Kasumi-1 (cell line): ENCODE data around the gene UBR4.
"Not testable (repeated sequence)": the region's sequence is repeated elsewhere in the genome, so short reads cannot be mapped to it uniquely, and the experiment has no call there.

Experiments used
- DNase-seq, 2 experiments: peaks; one replicate each; lab custom pipeline; 2025; lab: John Stamatoyannopoulos, UW

The UBR4 gene

DNA sequence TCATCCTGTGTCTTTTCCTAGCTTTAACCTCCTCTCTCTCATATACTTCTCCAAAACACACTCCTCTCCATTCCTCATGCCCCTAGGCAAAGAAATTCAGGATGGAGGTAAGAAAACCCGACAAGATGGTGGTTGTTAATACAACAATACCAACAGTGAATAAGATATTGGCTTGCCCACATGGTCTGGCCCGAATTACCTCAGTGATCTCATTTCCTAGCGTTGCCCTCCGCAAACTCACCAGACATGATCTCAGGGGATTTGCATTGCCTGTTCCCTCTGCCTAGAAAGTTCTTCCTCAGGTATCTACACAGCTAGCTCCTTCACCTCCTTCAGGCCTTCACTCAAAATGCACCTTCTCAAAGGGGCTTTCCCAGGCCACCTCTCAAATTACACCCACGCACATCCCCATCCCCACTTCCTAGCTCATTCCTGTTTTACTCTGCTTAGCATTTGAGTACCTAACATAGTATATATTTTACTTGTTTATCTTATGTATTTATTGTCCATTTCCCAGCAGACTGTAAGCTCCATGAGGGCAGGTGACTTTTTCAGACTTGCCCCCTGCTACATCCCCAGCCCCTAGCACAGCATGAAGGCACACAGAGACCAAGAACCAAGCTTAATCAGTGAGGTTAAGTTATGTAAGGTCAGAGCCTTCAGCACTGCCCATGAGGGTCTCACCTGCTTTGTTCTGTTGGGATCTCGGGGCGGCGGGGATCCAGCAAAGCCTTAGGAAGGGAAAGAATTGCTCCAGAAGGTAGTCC is 10.2 kb upstream of the UBR4 start:
- no peak for DNase-seq

DNA sequence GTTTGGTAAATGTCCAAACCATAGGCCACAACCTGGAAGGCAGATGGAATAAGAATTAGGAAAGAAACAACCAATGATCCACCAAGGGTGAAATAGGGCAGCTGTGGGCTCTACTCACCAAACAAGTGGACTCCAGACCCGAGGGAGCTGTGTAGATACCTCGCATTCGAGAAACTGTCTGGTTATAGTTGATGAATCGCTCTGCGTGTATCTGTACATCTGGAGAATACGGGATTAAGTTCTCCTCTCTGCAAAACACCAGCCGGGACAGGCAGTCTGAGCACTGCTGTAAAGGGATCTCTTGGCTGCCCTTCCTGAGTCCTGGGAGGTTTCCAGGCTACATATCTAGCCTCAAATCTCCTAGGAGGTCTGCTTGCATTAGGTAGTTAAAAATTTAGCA is 9.4 kb upstream of the UBR4 start:
- no peak for DNase-seq

DNA sequence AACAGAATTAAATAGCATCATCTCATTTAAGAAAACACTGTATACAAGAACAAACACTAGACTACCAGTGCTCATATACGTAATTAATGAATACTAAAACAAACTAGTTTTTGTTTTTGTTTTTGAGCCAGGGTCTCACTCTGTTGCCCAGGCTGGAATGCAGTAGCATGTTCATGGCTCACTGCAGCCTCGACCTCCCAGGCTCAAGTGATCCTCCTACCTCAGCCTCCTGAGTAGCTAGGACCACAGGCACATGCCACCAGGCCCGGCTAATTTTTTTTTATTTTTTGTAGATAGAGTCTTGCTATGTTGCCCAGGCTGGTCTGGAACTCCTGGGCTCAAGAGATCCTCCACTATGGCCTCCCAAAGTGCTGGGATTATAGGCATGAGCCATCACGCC is 6.5 kb upstream of the UBR4 start:
- not testable (repeated sequence) for DNase-seq

DNA sequence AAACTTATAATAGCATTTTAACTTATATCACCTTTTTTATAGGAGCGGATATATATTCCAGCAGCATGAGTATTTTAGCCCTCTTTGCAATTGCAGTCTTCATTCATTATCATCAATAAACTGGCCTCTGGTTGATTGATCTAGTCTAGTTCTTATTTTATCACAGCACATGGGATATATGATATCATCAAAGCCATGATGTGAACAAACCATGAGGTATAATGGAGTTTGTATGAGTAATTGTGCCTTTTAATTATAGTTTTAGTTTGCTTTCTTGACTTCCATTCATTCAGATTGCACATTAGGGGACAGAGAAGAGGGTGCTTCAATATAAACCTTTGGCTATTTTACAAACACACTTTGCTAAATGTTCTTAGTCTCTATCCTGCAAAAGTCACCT is 3.5 kb upstream of the UBR4 start:
- no peak for DNase-seq

DNA sequence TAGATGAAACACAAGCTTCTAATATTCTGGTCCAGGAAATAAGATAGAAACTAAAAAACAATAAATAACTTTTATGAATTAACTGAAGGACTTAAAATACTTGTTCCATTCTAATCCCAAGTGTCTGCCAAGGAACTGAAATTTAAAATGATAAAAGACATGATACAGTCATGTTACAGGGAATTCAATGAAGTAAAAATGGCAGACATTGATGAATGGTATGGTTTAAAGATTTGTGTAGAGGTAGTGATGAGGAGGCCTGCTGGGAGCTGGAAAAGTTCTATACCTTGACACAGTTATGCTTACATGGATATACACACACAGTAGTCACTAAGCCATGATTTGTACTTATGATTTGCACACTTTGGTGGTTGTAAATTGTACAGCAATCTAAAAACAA is 2.1 kb upstream of the UBR4 start:
- DNase-seq: no peak

DNA sequence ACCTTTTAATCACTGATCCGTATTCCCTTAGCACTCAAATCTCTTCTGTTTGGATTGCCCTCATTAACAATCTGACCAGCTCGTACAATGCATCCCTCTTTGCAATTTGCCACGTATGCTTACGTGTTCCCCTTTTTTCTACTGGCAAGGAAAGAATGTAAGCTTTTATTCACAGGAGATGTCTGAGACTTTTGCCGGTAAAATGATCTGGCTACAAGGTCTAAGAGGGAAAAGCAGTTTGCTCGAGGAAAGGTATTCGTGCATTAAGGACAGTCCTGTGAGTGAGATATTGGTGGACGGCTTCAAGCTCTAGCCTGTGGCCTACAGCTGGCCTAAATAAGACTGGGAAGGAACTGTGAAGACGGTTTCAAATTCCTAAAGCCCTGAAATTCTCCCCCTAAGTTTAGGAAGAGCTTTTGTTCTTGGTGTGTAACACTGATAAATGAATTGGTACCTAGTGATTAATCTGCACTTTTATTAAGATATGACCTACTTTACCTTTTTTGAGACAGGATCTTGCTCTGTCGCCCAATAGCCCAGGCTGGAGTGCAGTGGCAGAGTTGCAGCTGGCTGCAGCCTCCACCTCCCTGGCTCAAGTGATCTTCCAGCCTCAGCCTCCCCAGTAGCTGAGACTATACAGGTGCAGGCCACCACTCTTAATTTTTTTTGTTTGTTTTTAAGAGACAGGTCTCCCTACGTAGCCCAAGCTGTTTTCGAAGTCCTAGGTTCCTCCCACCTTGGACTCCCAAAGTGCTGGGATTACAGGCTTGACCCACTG is 895 bp upstream of the UBR4 start:
- peak in 1 of 2 experiments; percentile 54 for DNase-seq

DNA sequence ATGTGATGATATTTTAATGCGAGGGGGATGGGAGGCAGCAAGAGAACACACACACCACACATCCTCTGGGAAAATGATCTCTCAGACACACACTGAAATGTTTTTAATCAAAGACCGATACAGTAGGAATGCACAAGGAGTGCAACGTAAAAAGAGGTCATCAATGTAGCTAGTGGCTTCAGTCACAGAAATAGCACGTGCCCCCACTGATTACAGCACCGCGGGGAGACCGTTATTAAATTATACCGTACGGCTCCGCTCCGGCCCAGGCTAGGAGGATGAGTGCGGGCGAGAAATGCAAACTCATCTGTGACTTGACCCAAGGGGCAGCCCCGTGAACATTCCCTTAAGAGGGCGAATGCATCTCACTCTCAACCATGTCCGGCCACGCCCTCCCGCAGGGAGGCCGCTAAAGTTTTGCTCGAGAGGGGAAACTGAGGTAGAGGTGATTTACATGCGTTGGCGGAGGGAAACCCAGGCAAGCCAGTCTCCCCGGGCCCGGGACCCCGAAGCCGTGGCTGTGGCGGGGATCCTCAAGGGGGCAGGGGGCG is 552 bp downstream of the UBR4 start:
- DNase-seq: peak in 1 of 2 experiments; percentile 36

DNA sequence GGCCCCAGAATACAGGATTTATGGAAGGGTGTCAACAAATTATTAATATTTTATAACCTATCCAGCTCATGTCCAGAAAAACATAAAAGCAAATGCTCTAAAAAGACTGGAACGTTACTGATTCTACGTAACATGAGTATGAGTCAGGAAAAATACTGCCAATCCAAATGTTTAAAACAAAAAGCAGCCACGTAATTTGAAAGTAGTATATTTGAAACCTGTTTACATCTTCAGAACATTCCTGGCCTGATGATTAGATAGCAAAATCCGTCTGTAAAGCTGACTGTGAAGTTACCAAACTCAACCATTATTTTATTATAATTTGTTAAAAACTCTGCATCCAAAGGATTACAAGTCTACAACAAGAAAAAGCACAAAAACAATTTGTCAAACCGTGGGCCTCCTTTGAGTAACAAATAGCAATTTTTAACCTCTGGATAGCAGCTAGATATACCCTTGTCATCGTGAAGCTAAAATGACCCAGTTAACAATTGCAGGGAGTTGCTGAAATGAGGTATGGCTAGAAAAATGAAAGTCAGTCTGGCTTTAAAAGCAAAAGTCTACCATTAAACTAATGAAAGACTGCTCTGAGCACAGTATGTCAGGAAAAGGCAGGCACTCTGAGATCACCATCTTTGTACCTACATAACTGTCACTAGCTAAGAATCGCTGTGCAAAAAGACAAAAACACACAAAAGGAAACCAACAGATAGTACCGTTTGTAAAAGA is 1.2 kb downstream of the UBR4 start:
- no peak for DNase-seq

DNA sequence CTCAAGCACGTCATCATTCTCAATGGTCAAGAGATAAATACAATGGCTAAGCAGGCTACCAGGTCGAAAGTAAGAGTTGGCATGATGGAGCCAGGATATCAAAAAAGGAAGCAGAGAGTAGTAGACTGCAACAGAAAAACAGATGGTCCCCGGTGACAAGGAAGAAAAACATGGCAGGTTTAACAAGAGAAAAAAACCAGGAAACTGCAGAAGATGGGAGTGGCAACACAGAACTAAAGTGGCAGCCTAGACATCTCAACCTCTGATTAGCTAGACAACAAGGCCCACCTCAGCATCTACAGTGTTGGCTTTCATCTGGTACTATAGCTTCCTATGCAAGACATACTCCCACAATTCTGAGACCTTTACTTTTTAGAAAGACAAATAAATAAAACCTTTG is 3.1 kb downstream of the UBR4 start:
- DNase-seq: peak in 1 of 2 experiments; percentile 4

DNA sequence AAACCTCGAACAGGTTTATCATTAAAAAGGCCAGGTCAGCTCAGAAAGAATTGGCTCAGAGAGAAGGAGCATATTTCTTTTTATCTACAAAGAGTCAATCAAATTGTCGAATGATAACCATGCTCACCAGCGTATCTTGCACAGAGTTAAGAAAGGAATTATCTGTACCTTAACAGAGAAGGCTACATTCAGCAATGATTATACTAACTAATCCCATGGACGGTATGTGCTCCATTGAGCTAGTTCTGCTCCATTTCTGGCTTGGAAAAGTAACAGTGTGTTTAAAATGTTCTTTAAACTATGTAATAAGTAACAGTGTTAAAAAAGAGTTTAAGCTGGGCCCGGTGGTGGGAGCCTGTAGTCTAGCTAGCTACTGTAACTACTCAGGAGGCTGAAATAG is 4.2 kb downstream of the UBR4 start:
- no peak for DNase-seq

DNA sequence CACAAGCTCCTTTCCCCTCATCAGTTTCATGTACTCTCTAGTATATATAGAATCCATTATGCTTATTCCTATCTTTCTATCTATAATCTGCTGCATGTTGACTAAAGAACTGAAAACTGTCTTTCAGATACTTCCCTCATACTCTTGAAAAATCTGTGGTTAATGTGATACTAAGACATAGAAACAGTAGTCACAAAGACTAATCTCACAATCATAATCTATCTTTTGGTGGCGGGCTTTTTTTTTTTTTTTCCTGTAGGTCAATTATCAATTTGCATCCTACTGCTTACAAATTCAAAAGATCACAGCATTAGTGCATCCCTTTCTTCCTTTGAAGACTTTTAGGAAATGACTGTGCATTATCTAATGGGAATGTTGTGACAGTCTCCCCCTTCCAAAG is 4.7 kb downstream of the UBR4 start:
- no peak for DNase-seq

DNA sequence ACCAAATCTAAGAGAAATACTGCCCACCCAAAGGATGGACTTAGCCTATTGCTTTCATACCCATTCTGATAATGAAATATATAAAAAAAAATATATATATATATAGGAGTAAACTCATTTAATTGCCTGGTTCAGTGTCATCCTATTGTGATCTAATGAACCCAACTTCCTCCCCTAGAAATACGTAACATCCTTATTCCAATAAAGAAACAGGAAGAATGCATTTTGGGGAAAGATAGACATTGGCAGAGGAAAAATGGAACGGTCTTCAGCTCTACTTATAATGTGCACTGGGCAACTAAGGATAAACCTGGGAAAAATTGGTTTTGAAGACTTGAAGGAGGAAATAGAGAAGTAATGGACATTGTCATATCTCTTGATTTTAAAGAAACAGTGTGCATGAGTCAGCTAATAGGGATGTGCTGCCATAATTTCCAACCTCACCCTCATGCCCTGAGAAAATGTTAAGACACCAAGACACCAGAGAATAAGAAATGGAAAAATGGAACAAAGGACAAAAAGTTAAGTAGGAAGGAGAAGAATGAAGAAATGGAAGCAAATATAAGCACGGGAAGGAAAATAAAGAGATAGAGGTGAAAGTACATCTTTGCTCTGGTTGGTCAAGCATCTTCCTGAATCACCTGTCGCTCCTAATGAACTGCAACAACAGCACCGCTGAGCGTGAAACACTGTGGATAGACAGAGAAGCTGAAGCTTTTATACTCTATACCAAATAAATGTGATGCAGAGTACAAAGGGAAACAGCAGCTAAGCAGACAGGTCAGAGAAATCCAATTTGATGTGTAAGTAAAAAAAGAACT is 5.4 kb downstream of the UBR4 start:
- no peak for DNase-seq

DNA sequence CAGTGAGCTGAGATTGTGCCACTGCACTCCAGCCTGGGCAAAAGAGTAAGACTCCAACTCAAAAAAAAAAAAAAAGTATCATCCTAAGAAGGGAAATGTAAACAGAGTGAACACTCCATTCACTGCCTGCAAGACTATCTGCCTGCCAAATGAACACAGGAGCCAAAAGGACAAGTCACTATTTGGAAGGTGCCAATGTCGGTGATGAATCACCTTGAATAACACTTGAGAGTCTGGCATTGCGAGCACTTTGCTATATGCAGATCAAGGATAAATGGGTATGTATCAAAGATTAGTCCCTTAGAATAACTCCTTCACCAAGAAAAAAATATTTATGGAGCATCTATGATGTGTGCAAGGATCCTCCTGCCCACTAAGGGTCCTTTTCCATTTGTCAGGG is 6.6 kb downstream of the UBR4 start:
- DNase-seq: no peak

DNA sequence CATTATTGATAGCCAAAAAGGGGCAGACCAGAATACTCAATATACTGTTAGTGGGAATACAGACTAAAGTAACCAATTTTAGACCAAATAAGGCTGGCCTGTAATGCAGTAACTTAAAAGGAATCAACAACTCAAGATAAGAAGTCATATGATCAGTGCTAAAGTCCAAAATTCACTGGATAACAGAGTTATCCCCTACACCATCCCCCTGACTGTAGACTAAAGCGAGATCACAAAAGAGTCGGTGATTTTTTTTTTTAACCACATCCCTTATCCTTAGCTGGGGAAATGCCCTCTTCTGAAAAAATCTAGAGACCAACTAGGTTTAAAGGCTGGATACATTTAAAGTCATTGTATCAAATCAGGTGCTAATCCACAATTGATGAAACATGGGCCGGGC is 7.7 kb downstream of the UBR4 start:
- DNase-seq: no peak

DNA sequence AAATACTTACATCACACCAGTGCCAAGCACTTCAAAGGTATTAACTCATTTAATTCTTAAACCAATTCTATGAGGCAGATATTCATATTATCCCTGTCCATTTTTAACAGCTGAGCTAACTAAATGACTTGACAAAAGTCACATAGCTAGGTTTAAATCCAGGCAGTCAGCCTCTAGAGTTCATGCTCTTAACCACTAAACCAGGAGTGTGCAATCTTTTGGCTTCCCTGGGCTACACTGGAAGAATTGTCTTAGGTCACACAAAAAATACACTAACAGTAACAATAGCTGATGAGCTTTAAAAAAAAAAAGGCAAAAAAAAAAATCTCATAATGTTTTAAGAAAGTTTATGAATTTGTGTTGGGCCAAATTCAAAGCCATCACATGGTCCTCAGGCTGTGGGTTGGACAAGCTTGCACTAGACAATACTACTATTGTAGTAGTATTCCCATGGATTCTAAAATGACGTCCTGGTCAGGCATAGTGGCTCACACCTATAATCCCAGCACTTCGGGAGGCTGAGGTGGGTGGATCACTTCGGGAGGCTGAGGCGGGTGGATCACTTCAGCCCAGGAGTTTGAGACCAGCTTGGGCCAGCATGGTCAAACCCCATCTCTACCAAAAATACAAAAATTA is 10.0 kb downstream of the UBR4 start:
- DNase-seq: no peak

DNA sequence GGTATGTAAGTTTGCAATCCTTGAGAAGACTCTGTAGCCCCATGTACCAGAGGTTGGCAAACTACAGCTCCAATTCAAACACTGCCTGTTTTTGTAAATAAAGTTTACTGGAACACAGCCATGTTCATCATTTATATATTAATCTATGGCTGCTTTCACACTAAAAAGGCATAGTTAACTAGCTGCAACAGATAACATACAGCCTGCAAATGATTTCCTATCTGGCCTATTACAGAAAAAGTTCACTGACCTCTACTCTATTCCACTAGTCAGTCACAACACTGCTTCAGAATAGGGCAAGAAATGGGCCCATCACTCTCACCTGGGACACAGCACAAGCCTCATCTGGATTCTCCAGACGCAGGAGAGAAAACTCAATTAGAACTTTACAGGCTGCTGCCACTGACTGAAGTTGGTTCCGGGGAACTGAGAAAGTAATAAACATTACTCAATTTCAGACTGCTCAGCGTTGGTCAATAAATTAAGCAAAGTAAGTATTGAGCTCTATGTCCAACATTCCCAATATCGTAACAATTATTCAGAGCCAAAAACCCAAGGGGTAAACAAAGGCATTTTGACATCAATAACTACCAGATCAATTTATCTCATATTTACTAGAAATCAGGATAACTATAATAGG is 10.6 kb downstream of the UBR4 start:
- DNase-seq: no peak

DNA sequence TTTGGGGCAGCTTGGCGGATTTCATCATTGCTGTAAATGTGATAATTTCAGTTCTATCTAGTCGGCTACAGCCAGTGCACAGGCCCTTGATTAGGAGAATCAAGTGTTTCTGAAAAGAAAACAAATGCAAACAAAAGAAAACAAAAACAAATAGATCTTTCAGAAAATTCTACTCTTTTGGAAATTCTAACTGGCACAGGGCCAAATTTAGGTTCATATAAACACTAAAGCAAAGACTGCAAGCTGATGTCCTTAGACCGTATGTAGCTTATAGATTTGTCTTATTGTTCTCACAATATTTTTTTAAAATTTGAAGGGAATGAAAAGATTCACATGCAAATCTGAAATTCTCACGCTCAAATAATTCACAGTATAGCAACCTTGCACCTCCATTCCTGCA is 11.2 kb downstream of the UBR4 start:
- no peak for DNase-seq

DNA sequence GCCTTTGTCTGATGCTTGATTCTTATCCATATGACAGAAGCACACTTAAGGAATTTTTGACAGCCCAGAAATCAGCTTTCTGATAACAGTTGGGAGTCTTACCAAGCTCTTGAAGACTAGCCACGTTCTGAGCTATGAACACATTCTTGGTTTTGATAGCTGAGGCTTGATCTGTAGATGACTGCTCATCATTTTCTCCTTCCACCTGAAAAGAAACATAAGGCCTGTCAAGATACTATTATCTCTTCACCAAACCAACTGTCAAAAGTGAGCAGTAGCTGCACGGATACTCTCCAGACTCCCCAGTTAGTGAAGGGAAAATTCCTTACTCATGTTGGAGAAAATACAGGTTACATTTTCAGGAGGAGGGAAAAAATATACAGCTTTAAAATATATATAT is 12.2 kb downstream of the UBR4 start:
- no peak for DNase-seq

DNA sequence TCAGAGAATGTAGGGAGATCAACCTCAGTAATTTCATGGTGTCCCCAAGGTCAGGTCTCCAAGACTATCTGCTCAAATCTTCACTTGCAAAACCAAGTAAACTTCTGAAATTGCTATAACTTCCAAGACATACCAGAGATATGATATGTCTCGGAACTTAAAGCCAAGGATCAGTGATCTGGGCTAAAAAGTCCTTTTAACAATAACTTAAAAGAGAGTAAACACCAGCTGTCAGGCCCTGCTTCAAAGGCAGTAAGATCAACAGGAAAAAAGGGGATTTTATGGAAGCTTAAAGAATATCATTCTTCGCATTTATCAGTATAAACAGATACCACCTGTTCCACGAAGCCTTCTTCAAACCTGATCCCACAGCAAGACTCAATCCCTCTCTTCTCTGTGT is 13.7 kb downstream of the UBR4 start:
- DNase-seq: no peak

DNA sequence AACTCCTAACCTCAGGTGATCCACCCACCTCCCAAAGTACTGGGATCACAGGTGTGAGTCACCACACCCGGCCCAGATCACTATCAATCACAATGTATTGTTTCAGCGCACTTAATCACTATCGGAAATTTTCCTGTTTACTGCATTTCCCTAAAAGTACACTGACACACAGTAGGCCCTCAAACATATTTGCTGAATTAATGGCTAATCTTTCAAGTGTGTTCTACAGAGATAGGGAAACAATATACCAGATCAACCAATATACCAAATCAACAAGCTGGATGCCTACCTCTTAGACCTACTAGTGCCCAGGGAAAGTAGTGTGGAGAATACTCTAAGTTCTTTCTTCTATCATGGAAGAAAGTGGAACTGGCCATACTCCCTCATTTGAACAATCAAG is 17.1 kb downstream of the UBR4 start:
- DNase-seq: no peak

DNA sequence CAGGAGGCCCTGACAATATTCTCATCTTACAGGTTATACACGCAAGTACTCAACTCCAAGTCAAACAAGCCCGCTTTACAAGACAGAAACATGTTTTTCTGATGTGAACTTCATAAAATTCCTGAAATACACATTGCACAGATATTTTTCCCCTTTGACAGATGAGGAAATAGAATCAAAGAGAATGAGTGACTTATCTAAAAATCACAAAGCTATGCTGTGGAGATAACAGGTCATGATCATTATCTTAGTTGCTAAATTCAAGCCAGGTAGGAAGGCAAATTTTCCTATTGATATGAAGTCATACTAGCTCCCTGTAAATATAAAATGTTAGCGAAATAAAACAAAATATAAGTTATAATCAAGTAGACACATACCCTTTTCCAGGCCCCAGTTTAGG is 18.3 kb downstream of the UBR4 start:
- no peak for DNase-seq
